Liver (tissue), 9 donors: ENCODE data around the gene PARD3B. TPM values are rescaled to one million over a fixed set of nuclear protein-coding genes. Genes with fewer than 3 reads are reported as not detected.

Experiments used
- DNase-seq: peaks from one replicate; pipeline ENCODE4 v3.0.0-alpha.2; 2017; ENCODE audit warnings: low spot score
- H3K27ac ChIP-seq, 2 donors: one replicate each; pipeline ENCODE4 v1.7.0; 2013; ENCODE audit warnings: inconsistent platforms in 2 of 2, low read length in 2 of 2, control low read depth in 1 of 2, low read depth in 1 of 2, mild to moderate bottlenecking in 1 of 2
- H3K27me3 ChIP-seq, 4 donors: one replicate each; pipeline versions ENCODE4 v1.6.1 to v1.7.0; 2013; ENCODE audit warnings: low read length in 3 of 4, inconsistent platforms in 1 of 4, mild to moderate bottlenecking in 1 of 4, moderate library complexity in 1 of 4; ENCODE audit not compliant: control insufficient read depth in 4 of 4, insufficient read depth in 4 of 4
- H3K36me3 ChIP-seq, 4 donors: one replicate each; pipeline versions ENCODE4 v1.6.1 to v1.7.0; 2013; ENCODE audit warnings: low read length in 3 of 4, mild to moderate bottlenecking in 3 of 4, low read depth in 1 of 4, moderate library complexity in 1 of 4; ENCODE audit not compliant: control insufficient read depth in 4 of 4, insufficient read depth in 3 of 4
- H3K4me1 ChIP-seq, 4 donors: one replicate each; pipeline versions ENCODE4 v1.6.1 to v1.7.0; 2013; ENCODE audit warnings: low read length in 3 of 4, mild to moderate bottlenecking in 3 of 4, moderate library complexity in 1 of 4; ENCODE audit not compliant: control insufficient read depth in 4 of 4, insufficient read depth in 4 of 4
- H3K4me3 ChIP-seq, 3 donors: one replicate each; pipeline versions ENCODE4 v1.6.1 to v1.7.0; 2013; ENCODE audit warnings: low read length in 3 of 3, control low read depth in 1 of 3, low read depth in 1 of 3, mild to moderate bottlenecking in 1 of 3
- H3K9ac ChIP-seq, 2 donors: one replicate each; pipeline ENCODE4 v1.7.0; 2013; ENCODE audit warnings: low read length in 2 of 2, mild to moderate bottlenecking in 2 of 2, moderate library complexity in 2 of 2, control low read depth in 1 of 2, low read depth in 1 of 2
- H3K9me3 ChIP-seq, 4 donors: one replicate each; pipeline versions ENCODE4 v1.6.1 to v1.7.0; 2013; ENCODE audit warnings: low read length in 3 of 4; ENCODE audit not compliant: control insufficient read depth in 4 of 4
- EGR1 ChIP-seq, 2 donors: IDR thresholded peaks; 2 replicates each; pipeline ENCODE4 v1.6.1; 2016 to 2018; ENCODE audit warnings: antibody characterized with exemption in 2 of 2, low read depth in 2 of 2
- FOXA1 ChIP-seq: IDR thresholded peaks from 2 replicates; pipeline ENCODE4 v1.6.1; 2016; ENCODE audit warnings: antibody characterized with exemption
- FOXA2 ChIP-seq: IDR thresholded peaks from 2 replicates; pipeline ENCODE4 v1.6.1; 2016; ENCODE audit warnings: antibody characterized with exemption
- GABPA ChIP-seq, 2 donors: IDR thresholded peaks in 1 of 2; conservative IDR thresholded peaks in 1 of 2; 2 replicates each; pipeline ENCODE4 v1.6.1; 2016; ENCODE audit warnings: antibody characterized with exemption in 2 of 2, mild to moderate bottlenecking in 1 of 2, moderate library complexity in 1 of 2
- HNF4A ChIP-seq, 2 donors: conservative IDR thresholded peaks; 2 replicates each; pipeline ENCODE4 v1.6.1; 2016; ENCODE audit warnings: antibody characterized with exemption in 2 of 2, mild to moderate bottlenecking in 2 of 2
- HNF4G ChIP-seq: IDR thresholded peaks from 2 replicates; pipeline ENCODE4 v1.6.1; 2016; ENCODE audit warnings: antibody characterized with exemption
- JUND ChIP-seq, 2 donors: IDR thresholded peaks; 2 replicates each; pipeline ENCODE4 v1.6.1; 2016; ENCODE audit warnings: antibody characterized with exemption in 2 of 2
- NR2F2 ChIP-seq: IDR thresholded peaks from 2 replicates; pipeline ENCODE4 v1.6.1; 2016; ENCODE audit warnings: antibody characterized with exemption
- RAD21 ChIP-seq, 2 donors: IDR thresholded peaks; 2 replicates each; pipeline ENCODE4 v1.6.1; 2016; ENCODE audit warnings: antibody characterized with exemption in 2 of 2, mild to moderate bottlenecking in 2 of 2
- REST ChIP-seq: IDR thresholded peaks from 2 replicates; pipeline ENCODE4 v1.6.1; 2016; ENCODE audit warnings: antibody characterized with exemption, mild to moderate bottlenecking
- RXRA ChIP-seq, 2 donors: IDR thresholded peaks; 2 replicates each; pipeline ENCODE4 v1.6.1; 2017 to 2018; ENCODE audit warnings: antibody characterized with exemption in 2 of 2, mild to moderate bottlenecking in 1 of 2
- SP1 ChIP-seq: IDR thresholded peaks from 2 replicates; pipeline ENCODE4 v1.6.1; 2018; ENCODE audit warnings: antibody characterized with exemption, mild to moderate bottlenecking
- TAF1 ChIP-seq: conservative IDR thresholded peaks from 2 replicates; pipeline ENCODE4 v1.6.1; 2016; ENCODE audit warnings: antibody characterized with exemption, mild to moderate bottlenecking
- YY1 ChIP-seq: IDR thresholded peaks from 2 replicates; pipeline ENCODE4 v1.6.1; 2016; ENCODE audit warnings: antibody characterized with exemption, mild to moderate bottlenecking
- ZBTB33 ChIP-seq: IDR thresholded peaks from 2 replicates; pipeline ENCODE4 v1.6.1; 2016; ENCODE audit warnings: antibody characterized with exemption
- polyA plus RNA-seq, 2 donors: library from polyadenylated mRNA; stranded (reverse) in 1 of 2; unstranded in 1 of 2; fragments of 200-250 nt in 1 of 2; fragments of >200 nt in 1 of 2; fragmentation: Nextera tagmentation in 1 of 2; extraction: Ambion mirVana in 1 of 2; gene quantifications; one replicate each; pipeline versions ENCODE4 v1.2.1 to v1.2.3, GENCODE V29; 2013 to 2015
- total RNA-seq, 2 donors: library from RNA; depleted of rRNA; stranded (reverse); fragments of >200 nt; gene quantifications; one replicate each; pipeline ENCODE4 v1.2.3, GENCODE V29; 2014
- TF ChIP-seq, protein P1 (sequence below): fragments of 150-350 bp; IDR thresholded peaks from 2 replicates; pipeline ENCODE4 v1.5.1; 2017; ENCODE audit warnings: improper control_type of control experiment, low read depth, low read length; ENCODE audit not compliant: missing input control
- TF ChIP-seq, protein P2 (sequence below): IDR thresholded peaks from 2 replicates; pipeline ENCODE4 v1.6.1; 2016; ENCODE audit warnings: antibody characterized with exemption
- donor health status: healthy.
- donor health status: healthy.
- donor health status: healthy.
- donor health status: healthy.
- donor health status: healthy.

Gene PARD3B
- total and polyA plus RNA-seq, 4 donors, result 1.1 to 10.3 (median 3.7) TPM

- TF ChIP-seq REST (no peak), RXRA (IDR thresholded peaks at IDR 0.05) (no peak), TAF1 (no peak)
- TF ChIP-seq, protein P1, sequence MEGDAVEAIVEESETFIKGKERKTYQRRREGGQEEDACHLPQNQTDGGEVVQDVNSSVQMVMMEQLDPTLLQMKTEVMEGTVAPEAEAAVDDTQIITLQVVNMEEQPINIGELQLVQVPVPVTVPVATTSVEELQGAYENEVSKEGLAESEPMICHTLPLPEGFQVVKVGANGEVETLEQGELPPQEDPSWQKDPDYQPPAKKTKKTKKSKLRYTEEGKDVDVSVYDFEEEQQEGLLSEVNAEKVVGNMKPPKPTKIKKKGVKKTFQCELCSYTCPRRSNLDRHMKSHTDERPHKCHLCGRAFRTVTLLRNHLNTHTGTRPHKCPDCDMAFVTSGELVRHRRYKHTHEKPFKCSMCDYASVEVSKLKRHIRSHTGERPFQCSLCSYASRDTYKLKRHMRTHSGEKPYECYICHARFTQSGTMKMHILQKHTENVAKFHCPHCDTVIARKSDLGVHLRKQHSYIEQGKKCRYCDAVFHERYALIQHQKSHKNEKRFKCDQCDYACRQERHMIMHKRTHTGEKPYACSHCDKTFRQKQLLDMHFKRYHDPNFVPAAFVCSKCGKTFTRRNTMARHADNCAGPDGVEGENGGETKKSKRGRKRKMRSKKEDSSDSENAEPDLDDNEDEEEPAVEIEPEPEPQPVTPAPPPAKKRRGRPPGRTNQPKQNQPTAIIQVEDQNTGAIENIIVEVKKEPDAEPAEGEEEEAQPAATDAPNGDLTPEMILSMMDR, result no peak
Observed at GRCh38 chr2:204776781-204777559, 231.7 kb downstream of the PARD3B start (continued).

DNA sequence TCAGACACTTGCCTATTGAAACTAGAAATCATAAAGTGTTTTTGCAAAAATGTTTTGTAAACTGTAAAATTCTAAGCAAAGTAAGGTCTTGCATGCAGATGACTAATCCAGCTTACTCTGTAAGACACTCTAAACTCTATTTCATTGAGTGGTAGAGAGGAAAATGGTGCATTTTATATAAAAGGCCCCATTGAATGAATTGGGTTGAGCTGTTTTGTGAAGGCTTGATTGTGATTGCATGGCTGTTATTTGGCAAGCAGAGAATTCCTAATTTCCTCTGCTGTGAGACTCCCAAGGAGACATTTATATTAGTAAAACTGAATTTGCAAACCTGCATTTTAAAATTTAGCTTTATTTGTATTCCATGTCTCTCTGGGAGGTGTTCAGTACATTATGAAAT is 234.5 kb downstream of the PARD3B start:
- no peak overlapping the region for H3K27ac ChIP-seq
- no peaks in the 10 kb centered on the region for H3K4me1 ChIP-seq
- no peaks in the 10 kb centered on the region for H3K9me3 ChIP-seq
- H3K9ac ChIP-seq, result no peak overlapping the region
- H3K27me3 ChIP-seq, result no peaks in the 10 kb centered on the region
- no peak overlapping the region for H3K4me3 ChIP-seq
- no peaks in the 10 kb centered on the region for H3K36me3 ChIP-seq
- TF ChIP-seq HNF4G (no peak), FOXA1 (no peak), TAF1 (no peak), ZBTB33 (no peak), NR2F2 (no peak), FOXA2 (no peak), RAD21 (IDR thresholded peaks at IDR 0.05) (no peak), YY1 (no peak), HNF4A (conservative IDR thresholded peaks at IDR 0.05) (no peak), RXRA (IDR thresholded peaks at IDR 0.05) (no peak), EGR1 (IDR thresholded peaks at IDR 0.05; ENCODE audit: low read depth in 2 of 2) (no peak), JUND (IDR thresholded peaks at IDR 0.05) (no peak), SP1 (no peak), GABPA (IDR thresholded peaks at IDR 0.05 in 1 of 2, conservative IDR thresholded peaks at IDR 0.05 in 1 of 2) (no peak), REST (no peak)
- TF ChIP-seq, protein P1, result no peak
- TF ChIP-seq, protein P2, sequence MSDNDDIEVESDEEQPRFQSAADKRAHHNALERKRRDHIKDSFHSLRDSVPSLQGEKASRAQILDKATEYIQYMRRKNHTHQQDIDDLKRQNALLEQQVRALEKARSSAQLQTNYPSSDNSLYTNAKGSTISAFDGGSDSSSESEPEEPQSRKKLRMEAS, result no peak
- no peak for DNase-seq
